Frontal cortex (tissue), 4 donors: ENCODE results near the gene NCOR1. TPM values are rescaled to one million over a fixed set of nuclear protein-coding genes. Genes with fewer than 3 reads are reported as not detected.
A peak's percentile ranks its signal among the peaks of the same experiment; 100 is the strongest.
"Not testable (repeated sequence)": the region's sequence is repeated elsewhere in the genome, so short reads cannot be mapped to it uniquely, and the experiment has no call there.

Experiments
- DNase-seq, 2 donors: peaks; one replicate each; pipeline ENCODE4 v3.0.0; 2012; ENCODE audit warnings: low spot score in 2 of 2
- FAIRE-seq: peaks from 2 replicates; lab custom pipeline; 2012; peaks lifted over from hg19 to GRCh38; lab: Jason Lieb, UNC
- total RNA-seq: library from RNA; depleted of rRNA; stranded (reverse); fragments of >200 nt; gene quantifications from one replicate; pipeline ENCODE4 v1.2.3, GENCODE V29; 2014
- donor health status: control.
- donor health status: control.
- donor health status: control.

NCOR1 gene
- total RNA-seq, 1 donor from 2014 or later = 104 TPM

DNA sequence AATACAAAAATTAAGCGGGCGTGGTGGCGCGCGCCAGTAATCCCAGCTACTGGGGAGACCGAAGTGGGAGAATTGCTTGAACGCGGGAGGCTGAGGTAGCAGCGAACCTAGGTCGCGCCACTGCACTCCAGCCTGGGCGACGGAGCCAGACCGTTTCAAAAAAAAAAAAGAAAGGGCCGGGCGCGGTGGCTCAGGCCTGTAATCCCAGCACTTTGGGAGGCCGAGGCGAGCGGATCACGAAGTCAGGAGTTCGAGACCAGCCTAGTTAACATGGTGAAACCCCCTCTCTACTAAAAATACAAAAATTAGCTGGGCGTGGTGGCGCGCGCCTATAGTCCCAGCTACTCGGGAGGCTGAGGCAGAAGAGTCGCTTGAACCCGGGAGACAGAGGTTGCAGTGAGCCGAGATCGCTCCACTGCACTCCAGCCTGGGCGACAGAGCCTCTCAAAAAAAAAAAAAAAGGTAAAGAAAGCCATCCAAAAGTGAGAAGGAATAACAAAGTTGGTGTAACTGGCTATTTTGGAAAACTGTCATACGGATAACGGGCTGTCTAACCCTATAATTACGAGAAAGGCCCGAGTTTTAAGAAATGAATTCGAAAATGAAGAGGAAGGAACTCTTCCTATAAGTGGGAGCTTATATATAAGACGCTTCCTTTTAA lies 1.1 kb upstream of the NCOR1 start:
- DNase-seq = peak in 1 of 2 donors; percentile 14
- FAIRE-seq = not testable (repeated sequence)

DNA sequence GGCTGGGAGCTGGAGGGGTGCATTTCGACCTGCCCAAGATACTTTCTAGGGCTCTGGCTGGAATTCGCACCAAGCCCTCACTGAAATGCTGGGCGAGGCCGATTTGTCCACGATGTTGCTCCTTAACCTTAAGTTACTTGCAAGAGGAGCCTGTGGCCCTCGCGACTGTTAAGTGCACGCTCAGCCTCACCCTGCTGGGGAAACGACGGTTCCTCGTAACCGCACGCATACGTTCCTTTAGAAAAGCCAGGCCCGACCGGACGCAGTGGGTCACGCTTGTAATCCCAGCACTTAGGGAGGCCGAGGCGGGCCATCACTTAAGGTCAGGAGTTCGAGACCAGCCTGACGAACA lies 607 bp upstream of the NCOR1 start:
- FAIRE-seq (no peak), DNase-seq (no peak)

DNA sequence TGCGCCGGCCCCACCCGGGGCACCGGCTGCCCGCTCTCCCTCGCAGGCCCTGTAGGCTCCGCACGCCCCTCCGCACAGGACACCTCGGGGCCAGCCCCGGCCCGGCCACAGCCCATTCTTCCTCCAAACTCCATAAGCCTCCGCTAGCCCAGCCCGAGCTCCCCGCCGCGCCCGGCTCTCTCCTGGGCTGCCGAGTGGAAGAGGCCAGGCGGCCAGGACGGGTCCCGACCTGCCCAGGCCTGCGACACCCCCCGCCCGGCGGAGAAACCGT lies 397 bp downstream of the NCOR1 start:
- no peak for FAIRE-seq
- peak; percentile 42 to 50 for DNase-seq

DNA sequence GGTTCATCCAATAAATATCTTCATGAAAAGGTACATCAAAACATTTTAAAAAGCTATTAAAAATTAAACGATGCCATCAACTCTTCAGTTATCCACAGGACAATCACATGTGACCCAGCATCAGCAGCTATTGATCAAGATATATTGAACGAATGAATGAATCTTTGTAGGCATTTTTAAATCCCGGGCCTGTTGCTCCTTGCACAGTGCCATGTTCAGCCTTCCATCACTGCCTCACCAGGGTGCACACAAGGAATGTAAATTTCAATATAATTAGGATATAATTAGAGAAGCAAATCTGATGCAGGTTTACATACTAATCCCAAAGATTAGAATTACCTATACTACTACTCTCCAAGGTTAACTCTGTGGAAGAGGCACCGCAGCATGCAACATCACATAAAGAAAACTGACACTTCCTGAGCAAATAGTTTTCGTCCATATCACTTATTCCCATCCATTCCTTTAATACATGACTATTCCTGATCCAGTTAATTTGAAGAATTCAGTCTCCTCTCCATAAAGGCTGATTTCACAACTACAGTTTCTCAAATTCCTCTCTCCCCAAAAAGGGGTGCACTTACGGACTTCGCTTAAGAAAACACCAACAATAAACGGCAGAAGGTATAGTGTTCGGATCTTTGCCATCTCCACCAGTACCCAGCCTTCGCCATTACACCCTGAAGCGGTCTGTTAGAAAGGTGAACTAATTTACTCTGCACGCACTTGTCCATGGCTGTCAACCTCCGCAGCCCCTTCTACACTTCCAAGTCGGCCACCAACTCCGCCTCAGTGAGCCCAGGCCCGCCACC lies 938 bp downstream of the NCOR1 start:
- DNase-seq (no peak), FAIRE-seq (no peak)

DNA sequence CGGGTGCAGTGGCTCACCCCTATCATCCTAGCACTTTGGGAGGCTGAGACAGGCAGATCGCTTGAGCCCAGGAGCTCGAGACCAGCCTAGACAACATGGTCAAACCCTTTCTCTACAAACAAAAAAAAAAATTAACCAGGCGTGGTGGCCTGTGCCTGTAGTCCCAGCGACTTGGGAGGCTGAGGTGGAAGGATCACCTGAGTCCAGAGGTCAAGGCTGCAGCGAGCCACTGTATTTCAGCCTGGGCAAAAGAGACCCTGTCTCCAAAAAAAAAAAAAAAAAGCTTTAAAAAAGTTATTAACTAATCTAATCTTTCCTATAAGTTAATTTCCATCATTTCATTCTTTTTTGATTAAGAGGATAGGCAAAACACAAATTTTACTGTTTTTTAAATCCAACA lies 2.5 kb downstream of the NCOR1 start:
- FAIRE-seq (no peak), DNase-seq (no peak)

DNA sequence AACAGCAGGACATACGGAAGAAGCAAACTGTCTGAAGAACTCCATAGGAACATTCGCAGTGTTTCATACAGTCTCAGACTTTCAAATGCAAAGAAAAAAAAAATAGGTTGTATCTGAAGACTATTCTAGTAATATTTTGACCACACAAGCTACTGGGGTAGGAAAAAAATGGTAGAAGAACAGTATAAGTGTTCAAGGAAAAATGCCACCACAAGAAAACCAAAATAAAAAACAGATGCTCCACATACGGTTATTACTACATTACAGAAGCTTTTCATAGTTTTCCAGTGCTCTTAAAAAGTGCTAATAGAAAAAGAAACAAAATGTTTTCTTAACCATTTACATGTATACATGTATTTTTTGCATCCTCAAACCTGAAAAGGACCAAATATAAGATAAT lies 3.7 kb downstream of the NCOR1 start:
- FAIRE-seq = no peak
- no peak for DNase-seq

DNA sequence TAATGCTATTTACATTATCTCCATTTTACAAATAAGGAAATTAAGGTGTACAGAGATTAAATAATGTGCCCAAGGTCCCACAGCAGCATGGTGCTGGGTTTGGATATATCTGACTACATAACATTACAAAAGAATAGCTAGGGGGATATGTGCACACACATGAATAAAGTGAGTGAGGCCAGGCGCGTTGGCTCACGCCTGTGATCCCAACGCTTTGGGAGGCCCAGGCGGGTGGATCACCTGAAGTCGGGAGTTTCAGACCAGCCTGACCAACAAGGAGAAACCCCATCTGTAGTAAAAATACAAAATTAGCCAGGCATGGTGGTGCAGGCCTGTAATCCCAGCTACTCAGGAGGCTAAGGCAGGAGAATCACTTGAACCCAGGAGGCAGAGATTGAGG lies 10.6 kb downstream of the NCOR1 start:
- FAIRE-seq, DNase-seq: not testable (repeated sequence)

DNA sequence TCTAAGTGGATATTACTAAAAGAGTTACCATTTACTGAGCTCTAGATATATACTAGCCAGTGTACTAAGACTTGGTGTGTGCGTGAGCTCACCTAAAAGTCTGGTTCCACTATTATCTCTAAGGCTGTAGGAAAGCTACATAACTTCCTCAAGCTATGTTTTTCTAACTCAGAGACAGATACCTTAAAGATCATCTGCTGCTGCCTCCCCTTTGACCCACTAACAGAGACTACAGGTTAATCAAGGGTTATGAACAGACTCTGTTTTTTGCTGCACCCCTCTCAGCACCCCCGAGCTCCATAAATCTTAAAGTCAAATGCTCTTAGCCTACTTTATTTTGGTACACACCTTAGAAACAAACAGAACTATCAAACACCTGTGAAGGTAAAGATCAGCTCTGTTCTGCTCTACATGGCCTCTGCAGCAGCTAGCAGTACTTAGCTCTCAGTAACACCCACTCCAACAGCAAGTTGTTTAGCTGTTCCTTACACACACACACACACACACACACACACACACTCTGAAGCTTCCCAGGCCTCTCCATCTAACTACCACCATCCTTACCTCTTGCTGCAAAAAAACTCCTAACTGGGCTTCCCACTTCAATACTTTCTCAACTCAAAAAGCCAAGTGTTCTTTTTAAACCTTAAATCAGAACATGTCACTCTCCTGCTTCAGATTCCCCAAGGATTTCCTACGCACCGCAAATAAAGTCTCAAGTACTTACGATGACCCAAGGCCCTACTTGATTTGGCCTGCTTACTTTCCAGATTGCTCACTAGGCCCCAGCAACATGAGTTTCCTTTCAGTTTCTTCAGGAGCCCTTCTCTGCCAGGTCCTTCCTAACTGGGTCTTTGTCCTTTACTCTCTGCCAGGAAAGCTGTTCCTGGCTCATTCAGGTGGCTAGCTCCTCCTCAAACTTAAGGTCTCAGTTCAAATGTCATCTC lies 12.5 kb downstream of the NCOR1 start:
- FAIRE-seq, DNase-seq: not testable (repeated sequence)

DNA sequence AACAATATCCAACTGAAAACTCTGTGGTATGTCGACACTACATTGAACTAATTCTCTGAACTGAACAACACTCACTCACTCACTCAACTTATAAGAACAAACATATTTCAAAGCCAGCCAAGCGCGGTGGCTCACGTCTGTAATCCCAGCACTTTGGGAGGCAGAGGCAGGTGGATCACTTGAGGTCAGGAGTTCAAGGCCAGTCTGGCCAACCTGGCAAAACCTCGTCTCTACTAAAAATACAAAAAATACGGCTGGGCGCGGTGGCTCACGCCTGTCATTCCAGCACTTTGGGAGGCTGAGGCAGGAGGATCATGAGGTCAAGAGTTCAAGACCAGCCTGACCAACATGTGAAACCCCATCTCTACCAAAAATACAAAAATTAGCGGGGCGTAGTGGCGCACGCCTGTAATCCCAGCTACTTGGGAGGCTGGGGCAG lies 13.6 kb downstream of the NCOR1 start:
- not testable (repeated sequence) for DNase-seq

DNA sequence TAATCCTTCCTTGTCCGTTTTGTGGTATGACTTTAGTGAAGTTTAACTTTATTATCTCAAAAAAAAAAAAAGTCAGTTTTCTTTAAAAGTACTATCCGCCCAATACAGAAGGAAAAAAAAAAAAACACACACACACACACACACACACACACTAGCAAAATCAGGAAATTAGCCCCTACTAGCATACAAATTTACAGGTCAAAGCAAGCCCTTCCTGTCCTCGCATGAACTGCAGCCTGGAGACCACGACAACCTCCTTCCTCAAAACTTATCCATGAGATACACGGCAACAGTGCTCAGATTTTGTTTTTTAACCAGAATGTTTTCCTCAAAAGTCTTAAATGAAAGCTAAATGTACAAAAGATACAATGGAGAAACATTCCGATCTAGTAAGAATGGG lies 16.2 kb downstream of the NCOR1 start:
- no peak for FAIRE-seq

More for the DNA sequence above, 13.6 kb downstream of the NCOR1 start:
- not testable (repeated sequence) for FAIRE-seq

DNA sequence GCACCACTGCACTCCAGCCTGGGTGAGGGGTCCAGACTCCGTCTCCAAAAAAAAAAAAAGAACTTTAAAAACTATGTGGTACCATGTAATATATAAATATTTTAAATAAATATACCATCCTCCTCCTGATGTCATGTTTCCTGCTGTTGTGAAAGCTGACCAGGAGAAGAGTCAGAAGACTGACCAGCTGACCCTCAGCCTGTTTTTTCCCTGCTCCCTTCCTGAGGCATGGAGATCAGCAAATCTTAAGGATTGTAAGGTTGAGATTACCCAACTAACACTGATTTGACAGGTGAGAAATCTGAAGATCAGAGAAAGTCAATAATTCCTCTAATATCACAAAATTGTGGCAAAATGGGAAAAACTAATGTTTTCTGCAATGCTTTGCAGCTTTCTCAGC lies 18.1 kb downstream of the NCOR1 start:
- FAIRE-seq = no peak
- no peak for DNase-seq

More for the DNA sequence above, 16.2 kb downstream of the NCOR1 start:
- no peak for DNase-seq

DNA sequence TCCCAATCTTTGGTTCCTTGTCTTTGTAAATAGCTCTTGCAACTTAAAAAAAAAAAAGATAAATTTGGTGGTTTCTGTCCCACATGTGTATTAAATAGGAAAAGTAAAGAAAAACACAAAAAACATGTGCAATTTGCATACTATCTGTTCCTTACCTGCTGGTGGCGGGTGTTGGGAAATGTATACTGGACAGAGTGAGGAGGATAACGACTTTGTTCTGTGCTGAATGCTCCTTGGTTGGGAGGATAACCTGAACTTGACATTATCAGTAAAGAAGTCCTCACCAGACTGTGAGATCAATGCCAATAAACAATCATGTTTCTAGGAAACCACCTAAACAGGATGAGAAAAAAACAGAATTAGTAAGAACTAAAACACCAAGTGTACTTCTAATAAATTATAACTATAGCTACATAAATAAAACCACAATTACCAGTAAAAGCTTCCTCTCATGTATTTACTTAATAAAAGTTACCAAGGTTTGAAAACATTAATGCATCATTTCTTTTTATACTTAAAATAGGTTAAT lies 21.0 kb downstream of the NCOR1 start:
- peak; percentile 92 for FAIRE-seq
- DNase-seq = not testable (repeated sequence)

DNA sequence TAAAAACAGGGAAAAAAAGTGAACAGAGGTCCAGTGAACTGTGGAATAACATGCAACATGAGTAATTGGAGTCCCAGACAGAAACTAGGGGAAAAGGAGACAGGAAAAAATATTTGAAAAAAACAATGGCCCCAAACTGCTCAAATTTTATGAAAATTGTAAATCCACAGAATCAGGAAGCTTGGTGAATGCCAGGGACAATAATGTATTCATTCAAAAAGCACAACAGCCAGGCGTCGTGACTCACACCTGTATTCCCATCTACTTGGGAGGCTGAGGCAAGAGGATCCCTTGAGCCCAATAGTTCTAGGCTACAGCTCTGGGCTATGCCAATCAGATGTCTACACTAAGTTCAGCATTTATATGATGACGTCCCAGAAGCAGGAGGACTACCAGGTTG lies 23.7 kb downstream of the NCOR1 start:
- FAIRE-seq (no peak), DNase-seq (no peak)

DNA sequence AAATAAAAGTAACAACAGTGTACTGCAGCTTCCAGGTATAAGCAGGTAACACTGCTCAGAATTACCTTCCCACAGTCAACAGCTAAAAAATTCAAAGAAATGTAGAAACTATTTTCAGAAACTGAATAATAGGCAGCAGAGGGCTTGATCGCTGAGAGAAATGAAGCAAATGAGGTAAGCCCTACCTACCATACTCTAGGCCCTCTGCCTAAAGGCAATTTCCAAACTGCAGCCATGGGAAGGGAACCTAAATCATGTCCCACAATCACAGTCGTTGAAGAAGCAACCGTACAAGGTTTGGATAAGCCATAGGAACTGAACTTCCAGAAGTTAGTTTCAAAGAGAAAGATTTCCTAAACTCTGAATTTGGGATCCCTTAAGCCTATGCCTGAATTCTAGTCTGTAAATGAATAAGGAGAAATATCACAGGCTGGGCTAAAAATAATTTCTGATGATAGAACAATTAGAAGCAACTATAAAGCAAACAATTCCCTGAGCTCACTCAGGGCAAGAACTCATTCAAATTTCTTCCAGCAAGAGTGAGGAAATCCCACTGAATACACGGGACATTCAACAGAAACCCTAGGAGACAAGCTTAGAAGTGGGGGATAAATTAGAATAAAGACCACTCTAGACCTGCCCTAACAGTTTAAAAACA lies 24.5 kb downstream of the NCOR1 start:
- DNase-seq (no peak), FAIRE-seq (no peak)

DNA sequence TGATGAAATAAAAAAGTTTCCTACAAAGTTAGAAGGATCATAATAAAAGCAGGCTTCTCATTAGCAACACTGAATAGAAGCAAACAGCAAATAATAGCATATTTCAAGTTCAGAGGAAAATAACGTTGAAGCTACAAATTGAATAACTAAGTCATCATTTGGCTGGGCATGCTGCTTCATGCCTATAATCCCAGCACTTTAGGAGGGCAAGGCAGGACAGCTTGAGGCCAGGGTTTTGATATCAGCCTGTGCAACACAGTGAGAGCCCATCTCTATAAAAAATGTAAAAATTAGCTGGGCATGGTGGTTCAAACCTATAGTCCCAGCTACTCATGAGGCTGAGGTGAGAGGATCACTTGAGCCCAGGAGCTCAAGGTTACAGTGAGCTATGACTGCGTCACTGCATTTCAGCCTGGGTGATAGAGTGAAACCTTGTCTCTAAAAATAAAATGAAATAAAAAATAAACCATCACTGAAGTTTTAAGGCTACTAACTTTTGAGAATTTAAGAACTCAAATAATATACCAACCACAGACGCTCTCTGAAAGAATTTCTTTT lies 25.5 kb downstream of the NCOR1 start:
- DNase-seq (no peak), FAIRE-seq (no peak)

DNA sequence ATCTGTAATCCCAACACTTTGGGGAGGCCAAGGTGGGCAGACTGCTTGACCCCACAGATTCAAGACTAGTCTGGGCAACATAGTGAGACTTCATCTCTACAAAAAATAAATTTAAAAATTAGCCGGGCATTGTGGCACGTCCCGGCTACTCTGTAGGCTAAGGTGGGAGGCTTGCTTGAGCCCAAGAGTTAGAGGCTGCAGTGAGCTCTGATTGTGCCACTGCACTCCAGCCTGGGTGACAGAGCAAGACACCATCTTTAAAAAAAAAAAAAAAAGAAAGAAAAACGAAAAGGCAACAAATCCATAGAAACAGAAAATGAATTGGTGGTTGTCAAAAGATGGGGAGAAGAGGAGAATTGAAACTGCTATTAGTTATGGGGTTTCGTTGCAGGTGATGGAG lies 27.7 kb downstream of the NCOR1 start:
- FAIRE-seq (no peak), DNase-seq (no peak)

DNA sequence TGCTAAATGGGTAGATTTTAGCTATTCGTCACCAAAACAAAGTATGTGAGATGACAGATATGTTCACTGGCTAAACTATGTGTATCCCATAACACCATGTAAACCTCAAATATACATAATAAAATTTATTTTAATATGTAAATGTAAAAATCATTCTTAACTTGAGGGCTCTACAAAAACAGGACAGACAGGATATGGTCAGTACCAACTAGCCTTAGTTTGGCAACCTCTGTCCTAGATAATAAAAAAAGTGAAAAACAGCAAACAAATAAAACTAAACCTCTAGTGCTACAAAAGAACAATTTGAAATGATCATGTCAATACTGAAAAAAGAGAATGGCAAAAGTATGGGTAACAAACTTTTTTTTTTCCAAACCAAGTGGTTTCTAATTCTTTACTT lies 33.8 kb downstream of the NCOR1 start:
- DNase-seq (no peak), FAIRE-seq (no peak)

DNA sequence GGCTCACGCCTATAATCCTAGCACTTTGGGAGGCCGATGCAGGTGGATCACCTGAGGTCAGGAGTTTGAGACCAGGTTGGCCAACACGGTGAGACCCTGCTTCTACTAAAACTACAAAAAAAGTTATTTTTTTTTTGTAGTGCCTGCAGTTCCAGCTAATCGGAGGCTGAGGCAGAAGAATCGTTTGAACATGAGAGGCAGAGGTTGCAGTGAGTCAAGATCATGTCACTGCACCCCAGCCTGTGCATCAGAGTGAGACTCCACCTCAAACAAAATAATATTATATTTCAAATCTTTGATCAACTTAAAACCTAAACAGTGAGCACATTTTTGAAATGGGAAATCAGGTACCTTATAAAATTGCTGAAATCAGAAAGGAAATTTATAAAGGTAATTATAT lies 36.5 kb downstream of the NCOR1 start:
- FAIRE-seq (no peak), DNase-seq (no peak)

DNA sequence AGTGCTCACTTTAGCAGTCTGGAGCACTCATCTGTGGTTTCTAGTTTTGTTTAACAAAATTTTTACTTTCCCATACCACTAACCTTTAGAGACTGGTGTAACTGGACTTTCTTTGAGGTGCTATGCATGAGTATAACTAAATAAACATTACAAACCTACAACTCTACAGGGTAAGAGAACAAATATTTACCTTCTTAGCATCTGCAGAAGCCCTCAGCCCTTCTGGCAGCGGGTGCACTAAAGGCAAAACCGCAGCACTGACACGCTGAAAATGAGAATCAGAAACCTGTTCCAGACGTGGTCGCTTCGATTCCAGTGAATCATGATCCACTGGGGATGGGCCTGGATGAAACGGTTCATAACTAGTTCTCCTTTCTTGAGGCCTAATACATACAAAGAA lies 43.7 kb downstream of the NCOR1 start:
- DNase-seq (no peak), FAIRE-seq (no peak)
